Trophoblast cell (in vitro differentiated cells and primary cell): ENCODE results near the gene DSCAM.

Experiments
- DNase-seq, 2 donors: peaks; one replicate each; pipeline ENCODE4 v3.0.0-alpha.2; 2016
- H2AFZ ChIP-seq: 2 replicates; pipeline ENCODE4 v1.6.1; 2013; ENCODE audit warnings: low read length, moderate library complexity, mild to moderate bottlenecking; ENCODE audit not compliant: insufficient read depth, poor library complexity
- H2AK5ac ChIP-seq: 2 replicates; pipeline ENCODE4 v1.6.1; 2013; ENCODE audit warnings: mild to moderate bottlenecking, low read length
- H2BK120ac ChIP-seq: 2 replicates; pipeline ENCODE4 v1.6.1; 2013; ENCODE audit warnings: low read length, mild to moderate bottlenecking, moderate library complexity; ENCODE audit not compliant: insufficient read depth, poor library complexity
- H2BK12ac ChIP-seq: 2 replicates; pipeline ENCODE4 v1.6.1; 2013; ENCODE audit warnings: mild to moderate bottlenecking, low read length, moderate library complexity
- H2BK5ac ChIP-seq: 2 replicates; pipeline ENCODE4 v1.6.1; 2013; ENCODE audit warnings: low read length, low read depth, moderate library complexity, mild to moderate bottlenecking; ENCODE audit not compliant: poor library complexity
- H3K14ac ChIP-seq: 2 replicates; pipeline ENCODE4 v1.6.1; 2013; ENCODE audit warnings: mild to moderate bottlenecking, low read length
- H3K18ac ChIP-seq: 2 replicates; pipeline ENCODE4 v1.6.1; 2013; ENCODE audit warnings: mild to moderate bottlenecking, low read length
- H3K23ac ChIP-seq: 2 replicates; pipeline ENCODE4 v1.6.1; 2013; ENCODE audit warnings: low read length
- H3K27ac ChIP-seq: 2 replicates; pipeline ENCODE4 v1.5.1; 2013; ENCODE audit warnings: low read depth, mild to moderate bottlenecking, inconsistent platforms, low read length, moderate library complexity
- H3K27me3 ChIP-seq: 2 replicates; pipeline ENCODE4 v1.6.1; 2013; ENCODE audit warnings: inconsistent platforms, mild to moderate bottlenecking, low read length, moderate library complexity; ENCODE audit not compliant: insufficient read depth
- H3K36me3 ChIP-seq, 2 experiments: 1 replicate in 1 of 2; 2 replicates in 1 of 2; pipeline ENCODE4 v1.6.1; 2013; ENCODE audit warnings: low read length in 2 of 2, mild to moderate bottlenecking in 2 of 2, moderate library complexity in 1 of 2; ENCODE audit not compliant: insufficient read depth in 2 of 2, control insufficient read depth in 1 of 2
- H3K4ac ChIP-seq: 2 replicates; pipeline ENCODE4 v1.6.1; 2013; ENCODE audit warnings: low read depth, mild to moderate bottlenecking, low read length, moderate library complexity
- H3K4me1 ChIP-seq, 2 experiments: 1 replicate in 1 of 2; 2 replicates in 1 of 2; pipeline ENCODE4 v1.6.1; 2013; ENCODE audit warnings: low read length in 2 of 2, mild to moderate bottlenecking in 2 of 2, moderate library complexity in 1 of 2; ENCODE audit not compliant: insufficient read depth in 2 of 2, control insufficient read depth in 1 of 2
- H3K4me2 ChIP-seq: 2 replicates; pipeline ENCODE4 v1.6.1; 2013; ENCODE audit warnings: inconsistent platforms, mild to moderate bottlenecking, low read length, moderate library complexity
- H3K4me3 ChIP-seq: 2 replicates; pipeline ENCODE4 v1.5.1; 2013; ENCODE audit warnings: mild to moderate bottlenecking, low read depth, low read length, inconsistent platforms
- H3K79me1 ChIP-seq: one replicate; pipeline ENCODE4 v1.6.1; 2013; ENCODE audit warnings: low read length
- H3K79me2 ChIP-seq: 2 replicates; pipeline ENCODE4 v1.6.1; 2013; ENCODE audit warnings: low read length, mild to moderate bottlenecking; ENCODE audit not compliant: control insufficient read depth, insufficient read depth, poor library complexity
- H3K9ac ChIP-seq: 2 replicates; pipeline ENCODE4 v1.6.1; 2013; ENCODE audit warnings: mild to moderate bottlenecking, low read length
- H3K9me3 ChIP-seq: 2 replicates; pipeline ENCODE4 v1.6.1; 2013; ENCODE audit warnings: low read depth, mild to moderate bottlenecking, control low read depth, inconsistent platforms, low read length; ENCODE audit not compliant: insufficient read depth
- H4K12ac ChIP-seq: 2 replicates; pipeline ENCODE4 v1.6.1; 2013; ENCODE audit warnings: low read depth, mild to moderate bottlenecking, low read length, moderate library complexity
- H4K8ac ChIP-seq: 2 replicates; pipeline ENCODE4 v1.6.1; 2013; ENCODE audit warnings: low read depth, mild to moderate bottlenecking, low read length, moderate library complexity
- H4K91ac ChIP-seq: one replicate; pipeline ENCODE4 v1.6.1; 2013; ENCODE audit warnings: low read depth, mild to moderate bottlenecking, low read length, moderate library complexity
- WGBS: extraction: QIAGEN DNeasy Blood & Tissue Kit; methylation state at CpG from one replicate; pipeline ENCODE4 v1.1.7; 2013; ENCODE audit warnings: missing lambda C conversion rate; ENCODE audit not compliant: insufficient read length, insufficient coverage; ENCODE audit errors: extremely low coverage; 5-methylcytosine and 5-hydroxymethylcytosine counted together

DSCAM gene

GRCh38 chr21:40128891-40129290 is 718.1 kb downstream of the DSCAM start:
- Histone ChIP-seq H3K4me3 (no peak overlapping the region), H3K36me3 (no peaks in the 10 kb centered on the region), H3K18ac (no peak overlapping the region), H2BK5ac (no peak overlapping the region), H2BK12ac (no peak overlapping the region), H3K9ac (no peak overlapping the region), H3K9me3 (peaks cover 2% of the 10 kb centered on the region), H4K12ac (no peak overlapping the region), H3K4ac (no peak overlapping the region), H3K4me2 (no peak overlapping the region), H3K23ac (no peak overlapping the region), H3K79me1 (no peaks in the 10 kb centered on the region), H2BK120ac (no peak overlapping the region), H3K27me3 (no peaks in the 10 kb centered on the region), H3K14ac (no peak overlapping the region), H3K27ac (no peak overlapping the region), H3K79me2 (no peaks in the 10 kb centered on the region), H2AFZ (no peak overlapping the region), H4K8ac (no peak overlapping the region), H3K4me1 (no peaks in the 10 kb centered on the region), H2AK5ac (no peak overlapping the region), H4K91ac (no peak overlapping the region)
- WGBS, result no CpG with 5 or more reads among the region's 5 CpGs
- peak in 1 of 2 donors; percentile 42 for DNase-seq

- Histone ChIP-seq H3K4me1 (no peaks in the 10 kb centered on the region), H3K79me2 (no peaks in the 10 kb centered on the region), H2AFZ (no peak overlapping the region), H3K79me1 (no peaks in the 10 kb centered on the region), H3K4me2 (no peak overlapping the region), H3K27ac (no peak overlapping the region), H3K4ac (no peak overlapping the region), H3K14ac (no peak overlapping the region), H3K9ac (no peak overlapping the region), H4K12ac (no peak overlapping the region), H2BK5ac (no peak overlapping the region), H4K8ac (no peak overlapping the region), H2AK5ac (no peak overlapping the region), H2BK120ac (no peak overlapping the region), H3K4me3 (no peak overlapping the region), H3K27me3 (no peaks in the 10 kb centered on the region), H2BK12ac (no peak overlapping the region), H3K36me3 (no peaks in the 10 kb centered on the region), H3K9me3 (no peaks in the 10 kb centered on the region), H4K91ac (no peak overlapping the region), H3K18ac (no peak overlapping the region), H3K23ac (no peak overlapping the region)
- WGBS, result no CpG with 5 or more reads among the region's 4 CpGs
- DNase-seq, result peak in 1 of 2 donors; percentile 62
Measured at GRCh38 chr21:40120940-40121575, 725.9 kb downstream of the DSCAM start.

GRCh38 chr21:40118527-40118926 is 728.4 kb downstream of the DSCAM start:
- Histone ChIP-seq H3K18ac (no peak overlapping the region), H3K4me1 (no peaks in the 10 kb centered on the region), H3K79me2 (no peaks in the 10 kb centered on the region), H4K91ac (no peak overlapping the region), H3K4me3 (no peak overlapping the region), H3K4me2 (no peak overlapping the region), H2AK5ac (no peak overlapping the region), H3K4ac (no peak overlapping the region), H3K79me1 (no peaks in the 10 kb centered on the region), H4K12ac (no peak overlapping the region), H3K14ac (no peak overlapping the region), H3K27me3 (no peaks in the 10 kb centered on the region), H3K23ac (no peak overlapping the region), H2BK120ac (no peak overlapping the region), H2BK12ac (no peak overlapping the region), H3K36me3 (no peaks in the 10 kb centered on the region), H4K8ac (no peak overlapping the region), H3K9me3 (no peaks in the 10 kb centered on the region), H3K27ac (no peak overlapping the region), H3K9ac (no peak overlapping the region), H2BK5ac (no peak overlapping the region), H2AFZ (no peak overlapping the region)
- DNase-seq, result peak; percentile 36 to 82
- no CpG with 5 or more reads among the region's 9 CpGs for WGBS

- H2AFZ ChIP-seq, result no peak overlapping the region
- H2BK12ac ChIP-seq, result no peak overlapping the region
- no peak overlapping the region for H3K4me2 ChIP-seq
- no peak overlapping the region for H3K4me3 ChIP-seq
- H3K27me3 ChIP-seq, result no peaks in the 10 kb centered on the region
- no peak overlapping the region for H4K91ac ChIP-seq
- no peaks in the 10 kb centered on the region for H3K36me3 ChIP-seq
- H3K9me3 ChIP-seq, result no peaks in the 10 kb centered on the region
- no peaks in the 10 kb centered on the region for H3K4me1 ChIP-seq
- no peak overlapping the region for H3K14ac ChIP-seq
- H3K23ac ChIP-seq, result no peak overlapping the region
- H2AK5ac ChIP-seq, result no peak overlapping the region
- no peak overlapping the region for H3K27ac ChIP-seq
- H3K18ac ChIP-seq, result no peak overlapping the region
- no peak overlapping the region for H2BK5ac ChIP-seq
- H3K79me1 ChIP-seq, result no peaks in the 10 kb centered on the region
- no peak overlapping the region for H4K12ac ChIP-seq
- H3K9ac ChIP-seq, result no peak overlapping the region
- peak in 1 of 2 donors; percentile 29 for DNase-seq
- no peaks in the 10 kb centered on the region for H3K79me2 ChIP-seq
- WGBS, result no CpG with 5 or more reads among the region's 4 CpGs
- H4K8ac ChIP-seq, result no peak overlapping the region
- no peak overlapping the region for H2BK120ac ChIP-seq
- H3K4ac ChIP-seq, result no peak overlapping the region
Measured at GRCh38 chr21:40117236-40117635, 729.7 kb downstream of the DSCAM start.
